HEK293T (cell line): ENCODE measurements around the gene TBC1D22A.

Experiments
- CTCF ChIA-PET: fragments of 350-600 bp; formaldehyde crosslinking; extraction: SDS; loops from one replicate; lab custom pipeline; 2021; ENCODE audit warnings: antibody characterized with exemption, inconsistent platforms; lab: Yijun Ruan, JAX
- POLR2A ChIA-PET: fragments of 350-600 bp; formaldehyde crosslinking; extraction: SDS; loops from one replicate; lab custom pipeline; 2020; ENCODE audit warnings: antibody characterized with exemption, inconsistent platforms; lab: Yijun Ruan, JAX
- DNase-seq: peaks from one replicate; pipeline ENCODE4 v3.0.0; 2012; ENCODE audit warnings: mixed read lengths; ENCODE audit errors: extremely low spot score
- ARNT ChIP-seq: fragments of 450-650 bp; IDR thresholded peaks from 2 replicates; pipeline ENCODE4 v1.6.1; 2017; ENCODE audit warnings: mild to moderate bottlenecking
- BHLHE40 ChIP-seq: fragments of 450-650 bp; IDR thresholded peaks from 2 replicates; pipeline ENCODE4 v1.6.1; 2016; ENCODE audit warnings: mild to moderate bottlenecking, moderate library complexity, borderline replicate concordance
- CTBP1 ChIP-seq: fragments of 450-650 bp; IDR thresholded peaks from 2 replicates; pipeline ENCODE4 v1.6.1; 2016; ENCODE audit warnings: borderline replicate concordance
- ELF4 ChIP-seq: fragments of 450-650 bp; IDR thresholded peaks from 2 replicates; pipeline ENCODE4 v1.6.1; 2017; ENCODE audit warnings: antibody characterized with exemption
- FOXA1 ChIP-seq: fragments of 450-650 bp; IDR thresholded peaks from 2 replicates; pipeline ENCODE4 v1.6.1; 2016; ENCODE audit warnings: mild to moderate bottlenecking
- FOXK2 ChIP-seq: fragments of 450-650 bp; IDR thresholded peaks from 2 replicates; pipeline ENCODE4 v1.6.1; 2016; ENCODE audit warnings: mild to moderate bottlenecking
- FOXM1 ChIP-seq: fragments of 450-650 bp; IDR thresholded peaks from 2 replicates; pipeline ENCODE4 v1.6.1; 2017; ENCODE audit warnings: mild to moderate bottlenecking, borderline replicate concordance
- HDGF ChIP-seq: fragments of 450-650 bp; IDR thresholded peaks from 2 replicates; pipeline ENCODE4 v1.6.1; 2017; ENCODE audit warnings: antibody characterized with exemption, borderline replicate concordance
- L3MBTL2 ChIP-seq: fragments of 450-650 bp; conservative IDR thresholded peaks from 2 replicates; pipeline ENCODE4 v1.6.1; 2016; ENCODE audit warnings: mild to moderate bottlenecking
- LEF1 ChIP-seq: fragments of 450-650 bp; IDR thresholded peaks from 2 replicates; pipeline ENCODE4 v1.6.1; 2017; ENCODE audit warnings: mild to moderate bottlenecking, borderline replicate concordance
- NFRKB ChIP-seq: fragments of 450-650 bp; IDR thresholded peaks from 2 replicates; pipeline ENCODE4 v1.6.1; 2016; ENCODE audit warnings: mild to moderate bottlenecking, moderate library complexity
- PKNOX1 ChIP-seq: fragments of 450-650 bp; IDR thresholded peaks from 2 replicates; pipeline ENCODE4 v1.6.1; 2016
- SP1 ChIP-seq: fragments of 450-650 bp; IDR thresholded peaks from 2 replicates; pipeline ENCODE4 v1.6.1; 2017
- SUZ12 ChIP-seq: fragments of 450-650 bp; IDR thresholded peaks from 2 replicates; pipeline ENCODE4 v1.6.1; 2016; ENCODE audit warnings: mild to moderate bottlenecking
- TARDBP ChIP-seq: fragments of 450-650 bp; IDR thresholded peaks from 2 replicates; pipeline ENCODE4 v1.6.1; 2016
- ZNF384 ChIP-seq: fragments of 450-650 bp; IDR thresholded peaks from 2 replicates; pipeline ENCODE4 v1.6.1; 2016

TBC1D22A gene

GRCh38 chr22:46762238-46763050 is at the start of gene TBC1D22A:
Gene TBC1D22A, plus strand, starts transcription at chr22:46762650. Its CDS starts 137 bp downstream, at chr22:46762787.
- ChIA-PET POLR2A (interaction anchor here (0.8 to 2.7 kb wide), 22 partner anchors 9 to 269 kb away, joined by 3 to 41 read pairs (median 6); no protein-coding TSS in a partner anchor), CTCF (interaction anchor here (0.5 kb wide), 1 partner anchor 199 kb away, joined by 3 read pairs; no protein-coding TSS in a partner anchor)
- TF ChIP-seq LEF1 (no peak), HDGF (no peak), ZNF384 (no peak), PKNOX1 (peak; percentile 69), BHLHE40 (no peak), SP1 (no peak), ARNT (no peak), L3MBTL2 (peak; percentile 87), NFRKB (no peak), SUZ12 (no peak), ELF4 (peak; percentile 82), CTBP1 (no peak; the same call in 1 of the 2 replicates)
- peak; percentile 98 for DNase-seq

GRCh38 chr22:46714550-46714949 is 47.9 kb upstream of the TBC1D22A start:
- DNase-seq, result no peak
- ChIA-PET CTCF (interaction anchor here (0.6 kb wide), 1 partner anchor 208 kb away, joined by 3 read pairs; no protein-coding TSS in a partner anchor), POLR2A (no interaction called here)
- TF ChIP-seq LEF1, result no peak
- TF ChIP-seq CTBP1, result no peak
- TF ChIP-seq ARNT, result no peak
- TF ChIP-seq SP1, result no peak
- no peak for TF ChIP-seq NFRKB
- no peak for TF ChIP-seq L3MBTL2
- no peak for TF ChIP-seq PKNOX1

- ChIA-PET CTCF (no interaction called here), POLR2A (no interaction called here)
- TF ChIP-seq ARNT (no peak), HDGF (no peak), FOXA1 (no peak), TARDBP (no peak), PKNOX1 (no peak), LEF1 (no peak), FOXM1 (no peak)
- no peak for DNase-seq
Observed at GRCh38 chr22:46719921-46720320, 42.5 kb upstream of the TBC1D22A start.

- DNase-seq, result no peak
- POLR2A ChIA-PET, result no interaction called here
- CTCF ChIA-PET, result no interaction called here
- TF ChIP-seq ZNF384 (no peak), LEF1 (no peak), FOXA1 (no peak), L3MBTL2 (no peak), SUZ12 (no peak), PKNOX1 (no peak), HDGF (no peak), SP1 (no peak), BHLHE40 (no peak), ARNT (no peak), NFRKB (no peak), CTBP1 (no peak), ELF4 (no peak), FOXK2 (no peak)
Observed at GRCh38 chr22:46721501-46722085, 40.9 kb upstream of the TBC1D22A start.

- ChIA-PET CTCF (no interaction called here), POLR2A (no interaction called here)
- no peak for DNase-seq
- TF ChIP-seq HDGF, result no peak
- TF ChIP-seq ZNF384, result no peak
- TF ChIP-seq FOXM1, result no peak
- TF ChIP-seq FOXK2, result no peak
- TF ChIP-seq LEF1, result no peak
- no peak for TF ChIP-seq L3MBTL2
- no peak for TF ChIP-seq BHLHE40
- no peak for TF ChIP-seq ELF4
- TF ChIP-seq NFRKB, result no peak
- TF ChIP-seq TARDBP, result no peak
- TF ChIP-seq CTBP1, result no peak
- no peak for TF ChIP-seq PKNOX1
- no peak for TF ChIP-seq SP1
- no peak for TF ChIP-seq ARNT
- TF ChIP-seq FOXA1, result no peak
- no peak for TF ChIP-seq SUZ12
Observed at GRCh38 chr22:46723882-46724281, 38.6 kb upstream of the TBC1D22A start.
